HG02642 (cell line): Measurements from ENCODE around the gene FYCO1.

Source experiments
- ATAC-seq: cut with Tn5 transposase; IDR thresholded peaks from one replicate; pipeline ENCODE4 v1.9.1; 2021; ENCODE audit warnings: mild to moderate bottlenecking; ENCODE audit not compliant: unreplicated experiment, poor library complexity

FYCO1 gene

GRCh38 chr3:45947361-45947760, 48.3 kb downstream of the FYCO1 start:
- no peak for ATAC-seq

DNA sequence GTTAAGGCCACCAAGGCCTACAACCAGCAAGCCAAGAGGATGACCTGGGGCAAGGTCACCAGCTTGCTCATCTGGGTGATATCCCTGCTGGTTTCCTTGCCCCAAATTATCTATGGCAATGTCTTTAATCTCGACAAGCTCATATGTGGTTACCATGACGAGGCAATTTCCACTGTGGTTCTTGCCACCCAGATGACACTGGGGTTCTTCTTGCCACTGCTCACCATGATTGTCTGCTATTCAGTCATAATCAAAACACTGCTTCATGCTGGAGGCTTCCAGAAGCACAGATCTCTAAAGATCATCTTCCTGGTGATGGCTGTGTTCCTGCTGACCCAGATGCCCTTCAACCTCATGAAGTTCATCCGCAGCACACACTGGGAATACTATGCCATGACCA, 48.7 kb downstream of the FYCO1 start:
- ATAC-seq = no peak

DNA sequence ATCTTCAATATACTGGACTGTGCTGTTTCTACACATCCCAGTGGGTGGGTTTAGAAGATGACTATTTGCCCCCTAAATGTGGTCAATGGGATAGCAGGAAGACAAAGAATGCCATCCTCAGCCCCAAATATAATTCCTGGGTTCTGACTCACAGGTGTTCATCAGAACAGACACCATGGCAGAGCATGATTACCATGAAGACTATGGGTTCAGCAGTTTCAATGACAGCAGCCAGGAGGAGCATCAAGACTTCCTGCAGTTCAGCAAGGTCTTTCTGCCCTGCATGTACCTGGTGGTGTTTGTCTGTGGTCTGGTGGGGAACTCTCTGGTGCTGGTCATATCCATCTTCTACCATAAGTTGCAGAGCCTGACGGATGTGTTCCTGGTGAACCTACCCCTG, 49.3 kb downstream of the FYCO1 start:
- no peak for ATAC-seq

- ATAC-seq = no peak
These were observed 50.6 kb downstream of the FYCO1 start for GRCh38 chr3:45944830-45945620.

DNA sequence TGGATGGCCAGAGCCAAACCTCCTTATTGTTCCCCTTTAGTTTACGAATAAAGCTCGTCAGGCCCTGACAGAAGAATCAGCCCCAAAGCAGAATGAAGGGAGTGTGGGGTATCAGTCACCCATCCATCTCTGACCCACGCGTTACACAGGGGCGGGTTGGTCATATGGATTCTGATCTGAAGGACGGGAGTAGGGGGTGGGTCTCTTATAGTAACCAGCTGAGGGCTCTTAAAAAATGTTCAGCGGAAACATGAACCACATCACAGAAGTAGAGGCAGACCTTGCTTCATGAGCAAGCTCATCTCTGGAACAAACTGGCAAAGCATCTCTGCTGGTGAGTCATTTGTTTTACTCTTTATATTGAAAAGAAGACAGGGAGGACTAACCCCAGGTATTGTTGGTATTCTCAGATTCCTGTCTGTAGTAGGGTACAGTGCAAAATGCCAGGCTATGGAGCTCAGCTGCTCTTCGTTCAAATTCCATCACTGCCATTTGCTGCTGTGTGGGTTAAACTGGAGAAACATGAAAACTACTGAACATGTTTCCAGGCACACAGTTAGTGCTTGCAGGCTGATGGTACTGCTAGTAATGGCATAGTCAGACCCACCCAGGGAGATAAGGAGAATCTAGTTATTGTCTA, 52.3 kb downstream of the FYCO1 start, which contains the start of gene CXCR6:
Gene CXCR6, plus strand, starts transcription at position 258 of the 640 bp plus-strand sequence. CDS start 3,018 bp downstream, outside the sequence.
- ATAC-seq = no peak

- ATAC-seq = no peak
These were observed 53.4 kb downstream of the FYCO1 start for GRCh38 chr3:45942051-45942825.

DNA sequence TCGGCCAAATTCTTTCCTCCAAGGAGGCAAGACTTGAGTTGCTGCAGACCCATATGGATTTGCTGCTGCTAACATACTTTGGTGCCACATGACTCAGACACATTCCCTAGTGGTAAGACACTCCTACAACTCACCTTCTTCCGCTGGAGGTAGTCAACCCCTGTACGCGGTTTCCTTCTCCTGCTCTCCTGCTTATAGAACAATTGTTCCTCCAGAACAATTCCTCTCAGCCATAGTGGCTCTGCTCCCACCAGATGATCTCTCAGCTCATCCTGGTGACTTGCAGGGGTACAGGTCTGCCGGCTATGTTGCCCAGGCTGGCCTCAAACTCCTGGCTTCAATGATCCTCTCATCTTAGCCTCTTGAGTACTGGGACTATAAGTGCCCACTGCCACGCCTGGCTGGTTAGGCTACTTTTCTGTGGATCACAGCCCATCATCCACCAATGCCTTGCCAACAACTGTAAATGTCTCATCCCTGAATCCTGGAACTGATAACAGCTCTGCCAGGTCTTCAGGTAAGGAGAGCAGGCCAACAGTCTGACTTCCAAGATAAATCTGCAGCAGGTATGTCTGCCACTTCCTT, 54.8 kb downstream of the FYCO1 start:
- ATAC-seq = no peak

DNA sequence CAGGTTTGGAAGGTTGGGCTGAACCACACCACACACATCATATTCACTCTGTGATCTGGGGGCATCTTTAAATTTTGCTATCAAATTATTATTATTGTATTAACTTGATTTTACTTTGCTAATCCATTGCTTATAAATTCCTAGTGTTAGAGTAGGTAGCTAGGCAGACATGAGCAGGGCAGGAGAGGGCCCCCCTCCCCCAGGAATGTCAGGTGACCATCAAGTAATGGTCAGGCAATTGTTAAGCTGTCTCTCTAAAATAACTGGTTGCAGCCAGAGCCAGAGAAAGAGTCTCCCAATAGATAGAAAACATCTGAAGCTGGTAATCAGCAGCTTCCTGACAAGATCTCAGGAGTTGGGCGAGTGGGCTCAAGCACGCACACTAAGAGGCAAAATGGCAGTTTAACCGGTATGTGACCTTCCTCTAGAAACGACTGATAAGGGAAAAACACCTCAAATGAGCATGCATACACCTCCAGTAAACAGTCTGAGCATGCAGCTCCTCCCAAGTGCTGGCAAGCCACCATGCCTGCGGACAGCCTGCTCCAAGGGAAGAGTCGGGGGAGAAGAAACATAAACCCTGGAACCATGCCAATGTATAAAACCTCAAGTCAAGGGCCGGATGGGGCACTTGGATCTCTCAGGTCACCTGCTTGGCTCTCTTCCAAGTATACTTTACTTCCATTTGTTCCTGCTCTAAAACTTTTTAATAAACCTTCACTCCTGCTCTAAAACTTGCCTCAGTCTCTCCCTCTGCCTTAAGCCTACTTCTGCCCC, 55.4 kb downstream of the FYCO1 start:
- no peak for ATAC-seq

DNA sequence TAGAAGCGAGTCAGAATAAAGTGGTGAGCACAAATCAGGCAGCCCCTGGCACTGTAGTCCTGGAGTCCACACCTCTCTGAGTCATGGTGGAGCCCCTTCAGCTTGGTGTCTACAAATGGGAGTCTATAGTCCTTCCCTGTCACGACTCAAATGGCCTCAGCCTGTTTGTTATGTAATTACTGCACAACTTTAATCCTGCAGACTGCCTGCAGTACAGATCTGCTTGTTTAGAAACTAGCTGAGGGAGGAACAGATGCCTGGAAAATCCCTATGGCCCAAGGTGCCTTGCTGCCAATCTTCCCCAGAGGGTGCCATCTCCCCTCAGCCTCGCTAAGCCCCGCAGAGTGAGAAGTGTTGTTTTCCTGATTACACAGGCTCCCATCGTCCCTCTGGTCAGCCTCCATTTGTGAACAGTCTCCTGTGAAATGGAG, 56.3 kb downstream of the FYCO1 start:
- no peak for ATAC-seq

DNA sequence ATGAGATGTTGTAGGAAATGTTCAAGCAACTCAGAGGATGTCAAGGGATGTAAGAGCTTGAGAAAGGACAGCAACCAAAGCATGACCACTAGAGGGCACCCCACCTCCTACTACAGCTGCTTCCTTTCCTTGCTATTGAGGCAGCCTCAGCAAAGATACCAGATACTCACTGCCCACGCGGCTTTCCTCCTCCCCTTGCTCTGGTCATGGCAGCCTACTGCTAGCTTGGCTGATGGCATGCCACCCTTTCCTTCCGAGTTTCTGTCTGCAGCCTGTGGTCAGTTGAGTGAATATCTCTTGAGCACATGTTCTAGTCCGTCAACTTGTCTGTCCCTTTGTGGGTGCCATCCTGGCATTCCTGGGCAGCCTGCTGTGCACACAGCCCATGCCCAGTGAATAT, 56.8 kb downstream of the FYCO1 start:
- ATAC-seq = peak; percentile 55

DNA sequence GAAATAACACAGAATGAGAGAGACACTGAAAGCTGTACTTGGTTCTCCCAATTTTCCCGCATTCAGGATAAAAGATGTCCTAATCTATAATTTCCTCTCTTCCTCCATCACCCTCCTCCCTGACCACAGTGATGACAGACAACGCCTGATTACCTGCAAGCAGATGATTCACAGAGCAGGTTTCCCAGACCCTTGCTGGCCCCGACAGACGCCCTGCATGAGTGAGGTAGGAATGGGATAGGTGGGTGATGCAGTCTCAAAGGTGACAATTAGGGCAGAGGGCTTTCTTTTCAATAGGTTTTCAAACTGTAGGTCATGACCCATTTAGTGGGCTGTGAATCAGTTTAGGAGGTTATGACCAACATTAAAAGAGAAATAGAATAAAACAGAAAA, 57.6 kb downstream of the FYCO1 start:
- ATAC-seq = no peak

GRCh38 chr3:45937206-45938042, 58.2 kb downstream of the FYCO1 start:
- no peak for ATAC-seq

- no peak for ATAC-seq
These were observed 59.4 kb downstream of the FYCO1 start for GRCh38 chr3:45936261-45936660.

GRCh38 chr3:45933591-45933990, 62.0 kb downstream of the FYCO1 start:
- no peak for ATAC-seq

- no peak for ATAC-seq
These were observed 63.5 kb downstream of the FYCO1 start for GRCh38 chr3:45932112-45932511.

DNA sequence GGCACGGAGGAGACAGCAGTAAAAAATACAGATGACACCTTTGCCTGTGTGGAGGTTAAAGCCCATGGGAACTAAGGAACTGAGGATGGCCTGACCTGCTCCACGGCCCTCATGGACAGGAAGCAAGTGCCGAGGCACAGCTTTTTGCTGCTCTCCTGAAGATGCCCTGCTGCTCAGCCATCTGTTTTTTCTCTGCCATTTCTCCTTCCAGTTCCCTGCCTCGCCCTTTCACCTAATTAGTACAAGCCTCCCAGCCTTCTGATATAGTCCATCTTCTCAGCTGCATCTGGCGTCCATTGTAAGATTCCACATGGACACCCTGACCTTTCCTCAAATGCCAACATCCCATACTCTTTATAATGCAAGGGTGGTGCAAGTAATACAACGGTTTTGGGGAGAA, 64.1 kb downstream of the FYCO1 start:
- ATAC-seq = no peak

GRCh38 chr3:45929042-45929679, 66.5 kb downstream of the FYCO1 start:
- ATAC-seq = peak; percentile 62

DNA sequence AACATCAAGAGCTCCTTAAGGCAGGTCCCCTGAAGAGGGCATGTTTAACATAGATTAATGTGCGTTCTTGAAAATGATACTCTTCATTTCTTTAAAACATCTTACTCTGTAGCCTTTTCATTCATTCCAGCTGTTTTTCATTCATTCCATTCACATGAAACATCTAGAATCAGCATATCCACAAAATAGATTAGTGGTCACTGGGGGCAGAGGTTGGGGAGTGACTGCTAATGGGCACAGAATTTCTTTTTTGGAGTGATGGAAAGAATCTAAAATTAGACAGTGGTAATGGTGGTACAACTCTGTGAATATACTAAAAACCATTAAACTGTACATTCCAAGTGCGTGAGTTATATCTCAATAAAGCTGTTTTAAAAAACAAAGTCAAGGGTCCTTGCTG, 67.7 kb downstream of the FYCO1 start:
- ATAC-seq = no peak

DNA sequence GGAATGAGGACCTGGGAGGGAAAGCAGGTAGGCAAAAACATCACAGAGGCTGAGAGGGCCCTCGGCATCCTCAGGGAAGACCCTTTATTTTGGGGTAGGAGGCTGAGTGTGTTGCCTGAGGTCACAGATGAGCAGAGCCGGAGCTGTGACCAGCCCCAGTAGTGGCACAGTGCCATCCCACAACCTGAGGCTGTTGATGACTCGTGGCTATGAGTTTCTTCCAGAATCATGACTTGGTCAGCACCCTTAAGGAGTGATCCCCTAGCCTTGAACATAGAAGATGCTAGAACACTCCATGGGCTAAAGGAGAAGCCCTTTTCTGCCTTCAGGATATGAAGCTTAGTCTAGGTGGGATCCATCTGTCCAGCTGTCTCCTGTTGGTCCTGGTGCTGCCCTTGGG, 71.9 kb downstream of the FYCO1 start:
- ATAC-seq = no peak
